ENCODE data around the gene CUL4A.

Gene CUL4A

GRCh38 chr13:113179374-113180230, 29.8 kb upstream of the CUL4A start:
- DNase-seq (ENCODE audit: low spot score): no peak

- DNase-seq (ENCODE audit: low spot score): no peak
Measured at GRCh38 chr13:113182046-113182445, 27.4 kb upstream of the CUL4A start.

GRCh38 chr13:113183450-113184129, 25.8 kb upstream of the CUL4A start:
- DNase-seq (ENCODE audit: low spot score): no peak

GRCh38 chr13:113184568-113185440, 24.6 kb upstream of the CUL4A start:
- DNase-seq (ENCODE audit: low spot score): no peak

GRCh38 chr13:113186061-113186900, 23.1 kb upstream of the CUL4A start:
- DNase-seq (ENCODE audit: low spot score): no peak

GRCh38 chr13:113187263-113187669, 22.1 kb upstream of the CUL4A start:
- DNase-seq (ENCODE audit: low spot score): no peak

GRCh38 chr13:113187883-113188665, 21.3 kb upstream of the CUL4A start:
- DNase-seq (ENCODE audit: low spot score): no peak

- no peak for DNase-seq (ENCODE audit: low spot score)
Measured at GRCh38 chr13:113190181-113190580, 19.2 kb upstream of the CUL4A start.

- no peak for DNase-seq (ENCODE audit: low spot score)
Measured at GRCh38 chr13:113192279-113192678, 17.1 kb upstream of the CUL4A start.

- no peak for DNase-seq (ENCODE audit: low spot score)
Measured at GRCh38 chr13:113192902-113193301, 16.5 kb upstream of the CUL4A start.

- DNase-seq (ENCODE audit: low spot score): no peak
Measured at GRCh38 chr13:113195360-113195759, 14.1 kb upstream of the CUL4A start.

GRCh38 chr13:113196970-113197737, 12.3 kb upstream of the CUL4A start:
- no peak for DNase-seq (ENCODE audit: low spot score)

GRCh38 chr13:113201815-113202214, 7.6 kb upstream of the CUL4A start:
- no peak for DNase-seq (ENCODE audit: low spot score)

- DNase-seq (ENCODE audit: low spot score): no peak
Measured at GRCh38 chr13:113202912-113203311, 6.5 kb upstream of the CUL4A start.

- peak; percentile 86 for DNase-seq (ENCODE audit: low spot score)
Measured at GRCh38 chr13:113203507-113204377, 5.7 kb upstream of the CUL4A start.

- DNase-seq (ENCODE audit: low spot score): no peak
Measured at GRCh38 chr13:113204378-113204734, 5.1 kb upstream of the CUL4A start.

- no peak for DNase-seq (ENCODE audit: low spot score)
Measured at GRCh38 chr13:113205428-113205931, 3.9 kb upstream of the CUL4A start.

GRCh38 chr13:113207460-113207859, 2.0 kb upstream of the CUL4A start:
- DNase-seq (ENCODE audit: low spot score): no peak

Measured in SK-N-DZ (cell line).